ENCODE measurements around the gene SLC25A40. TPM values are rescaled to one million over a fixed set of nuclear protein-coding genes. Genes with fewer than 3 reads are reported as not detected.
A peak's percentile ranks its signal among the peaks of the same experiment; 100 is the strongest.
"Not testable (repeated sequence)": the region's sequence is repeated elsewhere in the genome, so short reads cannot be mapped to it uniquely, and the experiment has no call there.

SLC25A40 gene
- total RNA-seq, 1 donor from 2014 or later: 27.7 TPM

GRCh38 chr7:87875151-87876039, 765 bp downstream of the SLC25A40 start:
- H3K27me3 Mint-ChIP-seq (ENCODE audit: unreplicated experiment): peaks cover 2% of the 10 kb centered on the region
- peak overlapping the region; percentile 96 for H3K4me3 Mint-ChIP-seq (ENCODE audit: unreplicated experiment)
- no peaks in the 10 kb centered on the region for H3K9me3 Mint-ChIP-seq (ENCODE audit: unreplicated experiment)
- TF ChIP-seq CTCF (IDR thresholded peaks at IDR 0.05; ENCODE audit: unreplicated experiment): no peak
- no peak for DNase-seq (ENCODE audit: low spot score)
- H3K4me1 Mint-ChIP-seq (ENCODE audit: unreplicated experiment): peaks cover 22% of the 10 kb centered on the region
- peaks cover 18% of the 10 kb centered on the region for H3K36me3 Mint-ChIP-seq (ENCODE audit: low read depth, unreplicated experiment)
- peak overlapping the region; percentile 49 for H3K27ac Mint-ChIP-seq (ENCODE audit: unreplicated experiment)

DNA sequence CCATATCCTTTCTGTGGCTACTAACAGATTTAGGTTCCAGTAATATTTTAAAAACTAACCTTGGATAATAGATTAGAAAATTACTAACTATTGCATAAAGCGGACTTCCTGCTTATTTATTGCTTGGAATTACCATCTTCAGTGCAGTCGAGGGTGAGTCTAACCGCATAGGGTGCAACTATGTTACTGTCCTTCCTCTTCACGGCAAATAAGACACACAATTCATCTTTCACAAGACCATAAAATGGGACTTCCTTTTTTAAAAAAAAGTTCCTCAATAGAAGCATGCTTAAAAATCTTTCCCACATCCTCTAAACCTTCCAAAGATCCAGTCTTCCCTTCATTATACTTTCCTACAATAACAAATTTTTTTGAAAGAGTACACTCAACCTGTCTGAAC, 2.1 kb downstream of the SLC25A40 start:
- Mint-ChIP-seq H3K36me3 (ENCODE audit: low read depth, unreplicated experiment) (peaks cover 23% of the 10 kb centered on the region), H3K4me1 (ENCODE audit: unreplicated experiment) (peaks cover 22% of the 10 kb centered on the region), H3K27me3 (ENCODE audit: unreplicated experiment) (peaks cover 2% of the 10 kb centered on the region), H3K27ac (ENCODE audit: unreplicated experiment) (no peak overlapping the region), H3K9me3 (ENCODE audit: unreplicated experiment) (no peaks in the 10 kb centered on the region), H3K4me3 (ENCODE audit: unreplicated experiment) (peak overlapping the region; percentile 70)
- no peak for DNase-seq (ENCODE audit: low spot score)
- TF ChIP-seq CTCF (IDR thresholded peaks at IDR 0.05; ENCODE audit: unreplicated experiment): no peak

DNA sequence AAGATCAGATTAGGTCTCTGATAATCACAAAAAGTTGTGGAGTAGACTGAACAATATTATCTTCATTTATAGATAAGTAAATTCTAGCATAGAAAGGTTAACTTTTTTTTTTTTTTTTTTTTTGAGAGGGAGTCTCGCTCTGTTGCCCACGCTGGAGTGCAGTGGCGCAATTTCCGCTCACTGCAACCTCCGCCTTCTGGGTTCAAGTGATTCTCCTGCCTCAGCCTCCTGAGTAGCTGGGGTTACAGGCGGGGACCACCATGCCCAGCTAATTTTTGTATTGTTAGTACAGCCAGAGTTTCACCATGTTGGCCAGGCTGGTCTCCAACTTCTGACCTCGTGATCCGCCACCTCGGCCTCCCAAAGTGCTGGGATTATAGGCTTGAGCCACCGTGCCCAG, 2.8 kb downstream of the SLC25A40 start:
- not testable (repeated sequence) for DNase-seq (ENCODE audit: low spot score); H3K27me3 Mint-ChIP-seq (ENCODE audit: unreplicated experiment); H3K9me3 Mint-ChIP-seq (ENCODE audit: unreplicated experiment); H3K4me3 Mint-ChIP-seq (ENCODE audit: unreplicated experiment); H3K27ac Mint-ChIP-seq (ENCODE audit: unreplicated experiment)
- Mint-ChIP-seq H3K36me3 (ENCODE audit: low read depth, unreplicated experiment) (peaks cover 23% of the 10 kb centered on the region), H3K4me1 (ENCODE audit: unreplicated experiment) (peaks cover 22% of the 10 kb centered on the region)

GRCh38 chr7:87872346-87872745, 3.8 kb downstream of the SLC25A40 start:
- Mint-ChIP-seq H3K9me3 (ENCODE audit: unreplicated experiment) (no peaks in the 10 kb centered on the region), H3K4me1 (ENCODE audit: unreplicated experiment) (peaks cover 18% of the 10 kb centered on the region), H3K4me3 (ENCODE audit: unreplicated experiment) (no peak overlapping the region), H3K27ac (ENCODE audit: unreplicated experiment) (no peak overlapping the region), H3K36me3 (ENCODE audit: low read depth, unreplicated experiment) (peaks cover 23% of the 10 kb centered on the region), H3K27me3 (ENCODE audit: unreplicated experiment) (peaks cover 2% of the 10 kb centered on the region)
- TF ChIP-seq CTCF (IDR thresholded peaks at IDR 0.05; ENCODE audit: unreplicated experiment): no peak
- DNase-seq (ENCODE audit: low spot score): no peak

- no peaks in the 10 kb centered on the region for H3K9me3 Mint-ChIP-seq (ENCODE audit: unreplicated experiment)
- peaks cover 2% of the 10 kb centered on the region for H3K27me3 Mint-ChIP-seq (ENCODE audit: unreplicated experiment)
- peaks cover 18% of the 10 kb centered on the region for H3K4me1 Mint-ChIP-seq (ENCODE audit: unreplicated experiment)
- TF ChIP-seq CTCF (IDR thresholded peaks at IDR 0.05; ENCODE audit: unreplicated experiment): no peak
- no peak for DNase-seq (ENCODE audit: low spot score)
- H3K4me3 Mint-ChIP-seq (ENCODE audit: unreplicated experiment): peak overlapping the region; percentile 6
- H3K36me3 Mint-ChIP-seq (ENCODE audit: low read depth, unreplicated experiment): peaks cover 38% of the 10 kb centered on the region
- H3K27ac Mint-ChIP-seq (ENCODE audit: unreplicated experiment): no peak overlapping the region
Measured at GRCh38 chr7:87870471-87870870, 5.7 kb downstream of the SLC25A40 start.

DNA sequence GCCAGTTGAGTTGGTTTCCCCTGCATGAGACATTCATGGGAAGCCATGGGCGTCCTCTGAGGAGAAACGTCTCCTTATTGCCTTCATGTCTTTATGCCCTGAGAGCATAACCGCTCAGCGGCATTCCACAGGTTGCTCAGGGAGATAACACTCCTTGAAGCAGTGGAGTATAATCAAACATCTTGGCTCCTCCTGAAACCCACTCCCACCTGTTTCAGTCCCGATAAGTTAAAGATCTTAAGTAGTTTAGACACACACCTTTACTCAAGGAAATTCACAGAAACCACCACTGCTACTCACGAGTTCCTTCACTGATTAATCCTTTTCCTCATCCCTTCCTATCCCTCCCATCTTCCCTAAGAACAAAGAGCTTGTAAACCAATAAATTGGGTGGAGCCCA, 9.6 kb downstream of the SLC25A40 start:
- not testable (repeated sequence) for H3K27me3 Mint-ChIP-seq (ENCODE audit: unreplicated experiment); H3K4me1 Mint-ChIP-seq (ENCODE audit: unreplicated experiment); DNase-seq (ENCODE audit: low spot score); H3K27ac Mint-ChIP-seq (ENCODE audit: unreplicated experiment); H3K9me3 Mint-ChIP-seq (ENCODE audit: unreplicated experiment)
- Mint-ChIP-seq H3K4me3 (ENCODE audit: unreplicated experiment) (peak overlapping the region; percentile 48), H3K36me3 (ENCODE audit: low read depth, unreplicated experiment) (peaks cover 43% of the 10 kb centered on the region)
